Breast epithelium (tissue), 3 donors: ENCODE measurements around the gene PPP2R2D.

Experiments
- CTCF ChIP-seq, 3 donors: fragments of 450-650 bp; IDR thresholded peaks; one replicate each; pipeline ENCODE4 v1.5.1; 2016 to 2017; ENCODE audit warnings: antibody characterized with exemption in 3 of 3, mild to moderate bottlenecking in 3 of 3, moderate library complexity in 3 of 3
- POLR2A ChIP-seq: fragments of 450-650 bp; IDR thresholded peaks from one replicate; pipeline ENCODE4 v1.6.1; 2016; ENCODE audit warnings: antibody characterized with exemption, mild to moderate bottlenecking, moderate library complexity

DNA sequence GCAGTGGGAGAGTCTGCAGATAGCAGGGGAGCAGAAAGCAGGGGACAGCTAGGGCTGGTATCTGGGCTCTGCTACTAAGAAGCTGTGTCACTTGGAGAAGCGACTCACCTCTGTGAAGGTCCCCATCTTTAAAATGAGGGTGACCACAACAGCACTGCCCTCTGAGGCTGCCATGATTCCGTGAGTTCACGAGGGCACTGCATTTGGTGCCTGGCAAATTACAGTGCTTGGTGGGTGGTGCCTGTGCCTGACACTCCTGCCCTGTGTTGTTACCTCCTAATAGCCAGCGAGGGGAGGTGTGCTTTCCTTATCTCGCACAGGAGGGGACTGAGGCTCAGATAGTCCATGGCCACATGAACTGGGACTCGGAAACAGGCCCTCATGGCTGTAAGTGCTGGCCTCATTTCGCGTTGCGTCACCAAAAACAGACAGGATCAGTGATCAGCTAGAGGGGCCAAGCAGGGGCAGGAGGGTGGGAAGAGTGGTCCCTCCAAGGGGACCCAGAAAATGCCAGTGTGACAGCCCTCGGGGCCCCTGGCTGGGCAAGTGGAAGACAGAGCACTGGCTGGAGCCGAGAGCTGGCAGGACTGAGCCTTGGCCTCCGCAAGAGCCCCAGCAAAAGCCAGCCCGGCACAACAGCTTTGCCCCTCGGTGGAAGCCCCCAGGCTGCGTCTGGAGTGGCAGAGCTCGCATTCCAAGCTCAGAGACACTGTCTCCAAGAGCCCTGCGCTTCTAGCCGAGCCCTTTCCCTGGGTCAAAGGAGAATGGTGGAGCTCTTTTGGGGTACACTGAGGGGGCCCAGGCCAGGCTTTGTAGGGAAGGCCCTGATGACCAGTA, 98.3 kb downstream of the PPP2R2D start:
- TF ChIP-seq POLR2A (no peak), CTCF (IDR thresholded peaks at IDR 0.05) (no peak)
